ENCODE results near the gene ACADS.

- TF ChIP-seq CTCF (IDR thresholded peaks at IDR 0.05) (no peak), POLR2A (IDR thresholded peaks at IDR 0.05) (no peak)
Measured at GRCh38 chr12:120735181-120735580, 9.6 kb downstream of the ACADS start.

All from thyroid gland (tissue), 4 donors.